Hypothalamus (tissue), 51 donors: Measurements from ENCODE around the gene FOXP1.
"Not testable (repeated sequence)": the region's sequence is repeated elsewhere in the genome, so short reads cannot be mapped to it uniquely, and the experiment has no call there.

Source experiments
- DNase-seq, 51 donors: peaks; one replicate each; lab custom pipeline; 2025; lab: John Stamatoyannopoulos, UW

The FOXP1 gene

DNA sequence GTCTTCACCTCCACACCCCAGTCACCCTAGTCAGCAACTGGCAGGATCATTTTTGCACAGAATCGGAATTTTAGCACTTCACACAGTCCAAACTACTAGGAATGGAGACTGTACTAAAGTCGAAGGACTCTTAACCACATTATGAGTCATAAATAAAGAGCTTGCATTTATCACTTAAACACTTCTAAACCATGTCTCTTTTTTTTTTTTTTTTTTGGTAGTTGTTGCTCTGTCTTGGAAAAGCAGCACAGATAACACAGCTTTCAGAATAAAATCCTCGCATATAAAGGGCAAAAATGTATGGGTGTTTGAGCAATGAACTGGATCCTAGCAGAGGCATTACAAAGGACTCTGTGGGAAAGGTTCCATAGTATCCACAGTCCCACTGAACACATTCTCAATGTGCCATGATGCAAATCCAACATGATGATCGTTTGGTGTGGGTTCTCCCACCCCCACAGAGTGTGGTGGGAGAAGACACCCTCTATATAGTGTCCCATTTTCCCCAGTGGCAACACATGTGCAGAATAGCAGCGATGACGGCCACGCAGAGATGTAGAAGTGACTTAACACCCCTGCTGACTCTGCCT lies 47.1 kb downstream of the FOXP1 start:
- DNase-seq: no peak

DNA sequence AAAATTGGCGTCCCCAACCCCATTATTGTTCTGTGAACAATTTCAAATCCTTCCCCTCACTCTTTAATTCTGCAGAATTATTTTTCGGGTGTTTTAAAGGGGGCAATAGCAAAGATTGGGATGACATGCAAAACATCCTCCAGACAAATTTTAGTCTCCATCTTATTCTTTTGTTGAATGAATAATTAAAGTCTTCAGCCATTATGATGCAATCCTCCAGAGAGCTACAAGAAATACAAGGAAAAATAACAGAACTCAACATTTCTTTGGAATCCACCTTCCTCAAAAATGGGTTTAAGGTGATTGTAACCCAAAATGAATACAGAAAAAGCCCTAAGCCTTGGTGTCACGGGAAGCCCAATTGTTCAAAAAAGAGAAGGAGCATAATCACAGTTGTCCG lies 49.9 kb downstream of the FOXP1 start:
- no peak for DNase-seq

DNA sequence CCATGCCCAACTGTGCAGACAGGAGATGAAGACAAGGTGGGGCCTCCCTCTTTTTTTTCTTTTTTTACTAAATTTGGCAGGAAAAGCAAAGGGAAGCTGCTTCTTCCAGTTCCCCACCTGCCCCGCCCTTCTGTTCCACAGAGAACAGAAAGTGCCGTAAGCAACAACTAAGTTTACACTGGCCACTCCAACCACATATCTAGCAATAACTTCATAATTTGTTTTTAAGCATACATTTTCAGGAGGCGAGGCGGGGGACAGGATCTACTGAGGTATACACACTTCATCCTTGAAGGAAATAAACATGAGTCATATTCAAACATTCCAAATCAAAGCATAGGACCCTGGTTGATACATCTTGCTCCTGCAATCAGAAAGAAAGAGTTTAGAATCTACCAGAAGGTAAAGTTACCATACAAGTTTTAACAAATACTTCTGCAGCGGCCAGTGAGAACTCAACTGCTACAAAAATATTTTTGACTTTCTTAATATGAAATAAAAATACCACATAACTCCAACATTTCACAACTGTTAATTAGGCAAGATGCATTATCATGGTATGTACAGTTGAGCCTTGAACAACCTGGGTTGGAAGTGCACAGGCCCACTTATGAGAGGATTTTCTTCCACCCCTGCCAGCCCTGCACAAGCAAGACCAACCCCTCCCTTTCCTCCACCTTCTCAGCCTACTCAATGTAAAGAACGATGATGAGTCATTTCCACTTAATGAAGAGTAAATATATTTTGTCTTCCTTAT lies 50.7 kb downstream of the FOXP1 start:
- DNase-seq: no peak

DNA sequence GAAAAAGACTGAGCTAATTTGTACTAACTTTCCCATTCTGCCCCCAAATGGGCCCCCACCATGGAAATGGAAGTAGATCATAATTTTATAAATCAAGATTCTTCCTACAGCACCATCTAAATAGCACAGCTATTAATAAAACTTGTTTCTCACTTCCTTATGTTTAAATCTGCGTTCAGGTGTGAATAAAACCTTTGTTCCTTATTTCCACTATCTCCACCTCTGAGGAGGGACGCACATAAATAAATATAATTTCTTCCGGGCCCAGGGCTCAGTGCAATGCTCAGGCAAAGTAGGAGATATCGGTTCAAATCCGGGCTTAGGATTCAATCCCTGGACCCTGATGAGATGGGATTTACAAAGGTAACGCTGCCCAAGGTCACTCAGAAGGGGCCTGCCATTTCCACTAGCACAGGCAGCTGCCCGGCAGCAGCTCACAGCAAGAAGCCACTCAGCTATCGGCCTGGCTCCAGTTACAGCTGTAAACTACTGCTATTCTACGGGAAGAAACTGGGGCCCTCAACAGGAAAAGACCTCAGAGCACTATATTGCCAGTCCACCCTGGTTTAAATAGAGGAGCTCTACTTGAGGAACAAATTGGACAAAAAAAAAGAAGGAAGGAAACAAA lies 52.5 kb downstream of the FOXP1 start:
- DNase-seq: no peak

DNA sequence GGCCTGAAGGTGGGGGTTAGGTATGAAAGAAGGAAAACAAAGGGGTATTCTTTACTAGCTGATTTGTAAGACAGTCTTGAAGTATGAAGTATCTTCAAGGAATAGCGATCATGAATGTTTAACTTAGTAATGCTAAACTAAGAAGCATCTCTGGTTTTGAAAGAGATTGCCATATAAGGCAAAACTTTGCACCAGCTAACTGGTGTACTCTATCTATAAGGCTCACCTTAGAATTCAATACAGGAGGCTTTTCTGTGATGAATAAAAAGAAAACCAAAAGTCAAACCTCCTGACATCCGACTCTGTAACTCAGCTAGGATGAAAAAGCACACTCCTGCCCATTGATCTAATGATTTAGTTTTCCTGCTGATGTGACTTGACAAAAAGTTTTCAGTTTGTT lies 54.7 kb downstream of the FOXP1 start:
- DNase-seq: no peak

DNA sequence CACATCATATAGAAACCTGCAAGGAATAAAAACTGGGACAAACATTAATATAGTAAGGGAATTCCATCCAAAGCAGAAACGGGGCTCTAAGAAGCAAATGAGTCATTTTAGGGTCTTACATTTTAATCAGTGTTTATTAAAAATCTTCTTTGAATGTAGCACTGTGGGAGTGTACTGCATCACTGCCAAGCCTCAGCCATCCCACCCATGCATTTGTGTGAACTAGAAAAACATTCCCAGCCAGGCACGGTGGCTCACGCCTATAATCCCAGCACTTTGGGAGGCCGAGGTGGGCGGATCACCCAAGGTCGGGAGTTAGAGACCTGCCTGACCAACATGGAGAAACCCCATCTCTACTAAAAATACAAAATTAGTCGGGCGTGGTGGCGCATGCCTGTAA lies 57.1 kb downstream of the FOXP1 start:
- DNase-seq: not testable (repeated sequence)

DNA sequence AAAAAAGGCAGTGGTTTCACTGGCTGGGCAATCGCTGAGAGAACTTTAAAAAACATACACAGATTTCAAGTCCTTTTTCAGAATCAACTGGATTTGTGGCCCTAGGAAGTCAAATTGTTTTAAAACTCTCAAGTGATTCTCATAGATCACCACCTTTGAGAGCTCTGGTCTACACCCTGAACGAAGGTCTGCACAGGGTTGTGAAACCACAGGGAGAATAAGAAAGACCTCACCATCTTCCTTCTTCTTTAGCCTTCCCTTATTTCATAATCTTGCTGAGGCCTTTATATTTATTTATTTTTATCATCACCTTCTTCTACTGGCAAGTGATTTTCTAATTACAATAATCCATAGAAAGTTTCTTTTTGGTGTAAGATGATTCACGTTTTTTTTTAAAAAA lies 58.1 kb downstream of the FOXP1 start:
- no peak for DNase-seq

DNA sequence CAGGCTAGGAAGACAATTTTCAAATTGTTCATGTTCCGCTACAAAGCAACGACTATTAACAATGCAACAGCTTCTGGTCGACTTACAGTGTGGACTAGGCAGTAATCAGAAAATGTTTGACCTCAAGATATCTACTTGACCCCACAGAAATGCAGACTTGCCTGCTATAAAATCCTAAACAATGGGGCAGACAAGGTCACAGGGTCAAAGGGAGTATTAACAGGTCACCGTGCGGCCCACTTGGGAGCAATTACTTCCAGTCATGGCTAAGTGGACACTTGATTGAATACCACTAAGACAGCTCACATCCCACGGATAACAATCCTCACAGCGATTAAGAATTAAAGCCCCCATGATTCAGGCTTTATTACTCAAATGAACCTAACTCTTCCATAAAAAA lies 58.9 kb downstream of the FOXP1 start:
- DNase-seq: no peak

DNA sequence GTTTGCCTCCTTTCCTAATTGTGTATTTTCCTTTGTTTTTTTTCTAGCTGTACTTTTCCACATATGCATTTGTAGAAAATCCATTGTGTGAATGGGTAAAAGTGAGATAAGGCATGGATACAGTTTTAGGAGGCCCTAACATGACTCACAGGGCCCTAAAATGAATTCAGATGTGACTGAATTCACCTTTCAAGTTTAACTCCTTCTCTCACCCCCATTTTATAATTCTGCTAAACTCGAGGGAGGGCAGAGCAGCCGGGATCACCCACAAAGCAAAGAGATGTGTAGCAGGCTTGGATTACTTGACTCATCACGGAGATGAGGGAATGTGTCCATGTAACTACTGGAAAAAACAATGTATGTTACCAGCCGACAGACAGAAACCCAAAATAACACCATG lies 59.9 kb downstream of the FOXP1 start:
- DNase-seq: no peak

DNA sequence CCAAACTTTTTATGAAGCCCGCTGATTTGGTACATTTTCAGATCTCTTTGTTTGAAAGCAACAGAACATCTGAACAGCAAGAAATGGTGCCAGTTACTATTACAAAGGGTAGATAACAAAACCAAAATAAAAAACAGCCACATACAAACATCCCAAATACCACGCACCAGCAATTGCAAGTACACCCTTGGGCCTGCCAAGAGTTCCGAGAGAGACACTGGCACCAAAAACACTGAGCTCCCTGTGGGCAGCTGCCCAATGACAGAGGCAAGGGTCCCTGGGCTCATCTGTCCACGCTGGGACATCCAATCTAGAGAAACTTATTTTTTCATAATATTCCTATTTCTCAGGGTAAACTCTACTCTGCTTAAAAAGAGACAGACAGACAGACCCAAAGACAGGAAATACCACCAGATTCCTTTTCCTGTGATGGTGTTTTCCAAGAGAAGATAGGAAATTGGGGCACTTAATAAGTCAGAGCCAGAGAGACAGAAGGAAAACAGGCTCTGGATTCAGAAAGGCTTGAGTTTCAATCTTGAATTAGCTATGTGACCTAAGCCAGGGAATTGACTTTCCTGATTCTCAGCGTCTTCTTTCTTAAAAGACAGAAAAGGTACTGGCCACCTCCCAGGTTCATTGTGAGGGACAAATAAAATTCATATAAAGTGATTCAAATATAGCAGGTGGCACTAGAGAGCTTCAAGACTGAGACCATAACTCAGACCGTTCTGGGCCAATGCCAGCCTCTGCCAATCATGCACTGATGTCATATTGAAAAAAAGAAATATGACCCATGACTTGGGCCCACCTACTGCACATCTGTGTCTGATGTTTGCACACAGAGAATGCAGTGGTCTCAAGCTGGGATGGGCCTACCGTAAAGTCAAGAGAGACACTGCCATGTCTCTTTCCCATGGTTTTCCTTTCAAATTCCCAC lies 61.3 kb downstream of the FOXP1 start:
- no peak for DNase-seq

DNA sequence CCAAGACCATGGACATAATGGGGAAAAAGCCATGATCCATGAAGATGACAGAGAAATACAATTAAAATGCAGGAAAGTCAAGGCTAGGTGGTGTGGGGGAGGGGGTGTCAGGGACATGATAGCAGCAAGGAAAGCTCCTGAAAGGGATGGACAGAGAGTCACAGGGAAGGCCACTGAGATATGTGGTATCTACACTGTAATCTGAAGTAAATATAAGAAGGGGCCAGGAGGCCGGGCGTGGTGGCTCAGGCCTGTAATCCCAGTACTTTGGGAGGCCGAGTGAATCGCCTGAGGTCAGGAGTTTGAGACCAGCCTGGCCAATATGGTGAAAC lies 62.5 kb downstream of the FOXP1 start:
- DNase-seq: no peak

DNA sequence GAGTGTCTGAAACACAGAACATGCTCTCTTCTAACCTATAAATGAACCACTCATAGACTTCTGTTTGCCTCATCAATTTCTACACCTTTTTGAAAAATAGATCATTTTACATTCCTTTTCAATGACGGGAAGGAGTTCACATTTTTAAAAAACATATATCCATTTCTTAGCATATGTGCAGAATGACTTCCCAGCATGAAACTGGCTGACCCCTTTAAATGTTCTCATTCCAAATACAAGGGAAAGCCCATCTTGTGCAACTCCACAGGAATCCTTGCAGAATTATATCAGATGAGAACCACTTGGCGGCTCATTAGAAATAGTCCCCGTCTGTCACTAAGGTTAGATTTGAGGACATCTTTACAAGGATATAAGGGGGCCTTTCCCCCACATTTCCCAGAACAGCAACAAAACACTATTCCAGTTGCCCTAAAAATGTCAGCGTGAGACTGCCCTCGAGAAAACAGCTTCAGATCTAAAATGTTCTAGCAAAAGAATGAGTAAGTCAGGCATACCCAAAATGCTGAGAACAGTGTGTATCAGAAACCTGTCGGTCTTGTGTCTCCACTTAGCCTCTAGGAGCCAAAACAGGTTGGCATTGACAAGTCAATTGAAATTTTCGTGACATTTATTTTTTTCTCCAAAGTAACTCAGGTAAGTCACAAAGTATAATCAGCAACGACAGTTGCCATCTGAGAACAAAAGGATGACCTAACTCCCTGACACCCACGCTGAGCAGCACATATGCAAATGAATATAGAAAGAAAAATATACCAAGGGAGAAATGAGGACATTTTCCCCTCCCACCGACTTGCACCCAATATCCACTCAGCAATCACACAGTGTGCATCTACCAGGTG lies 63.1 kb downstream of the FOXP1 start:
- no peak for DNase-seq

DNA sequence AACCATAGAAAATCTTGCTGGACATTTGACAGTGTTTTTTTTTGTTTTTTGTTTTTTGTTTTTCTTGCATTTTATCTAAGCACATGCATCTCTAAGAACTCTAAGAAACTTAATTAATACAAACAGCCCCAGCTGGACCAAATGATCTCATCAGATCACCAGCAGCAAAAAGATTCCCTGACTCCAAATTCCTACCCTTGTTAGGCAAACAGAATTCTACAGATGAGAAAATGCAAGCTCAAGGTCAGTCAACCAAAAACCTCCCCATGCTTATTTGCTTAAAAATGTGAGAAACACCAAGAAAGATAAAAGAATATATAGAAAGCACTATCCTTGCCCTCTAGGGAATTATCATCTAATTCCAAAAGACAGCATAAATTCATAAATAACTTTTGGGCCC lies 65.4 kb downstream of the FOXP1 start:
- DNase-seq: no peak

DNA sequence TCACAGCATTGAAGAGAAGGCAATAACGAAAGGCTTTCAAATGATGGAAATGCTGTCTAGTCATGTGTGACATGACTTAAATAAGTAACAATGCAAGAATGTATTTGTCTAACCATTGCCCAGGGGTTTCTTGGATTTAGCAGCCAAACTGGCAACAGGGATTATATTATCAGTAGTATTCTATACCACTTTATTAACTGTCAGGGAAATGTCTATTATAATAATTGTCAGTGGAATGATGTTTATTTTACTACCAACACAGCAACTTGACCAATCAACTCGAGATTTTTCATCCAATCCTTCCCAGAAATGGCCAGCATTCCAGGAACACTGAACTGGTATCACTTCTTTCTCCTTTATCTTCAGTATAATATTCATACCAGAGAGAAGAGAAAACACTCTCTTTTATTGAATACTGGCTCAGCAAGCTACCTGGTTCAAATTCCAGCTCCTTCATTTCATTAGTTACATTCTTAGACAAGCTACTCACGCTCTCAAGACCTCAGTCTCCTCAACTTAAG lies 66.2 kb downstream of the FOXP1 start:
- no peak for DNase-seq

DNA sequence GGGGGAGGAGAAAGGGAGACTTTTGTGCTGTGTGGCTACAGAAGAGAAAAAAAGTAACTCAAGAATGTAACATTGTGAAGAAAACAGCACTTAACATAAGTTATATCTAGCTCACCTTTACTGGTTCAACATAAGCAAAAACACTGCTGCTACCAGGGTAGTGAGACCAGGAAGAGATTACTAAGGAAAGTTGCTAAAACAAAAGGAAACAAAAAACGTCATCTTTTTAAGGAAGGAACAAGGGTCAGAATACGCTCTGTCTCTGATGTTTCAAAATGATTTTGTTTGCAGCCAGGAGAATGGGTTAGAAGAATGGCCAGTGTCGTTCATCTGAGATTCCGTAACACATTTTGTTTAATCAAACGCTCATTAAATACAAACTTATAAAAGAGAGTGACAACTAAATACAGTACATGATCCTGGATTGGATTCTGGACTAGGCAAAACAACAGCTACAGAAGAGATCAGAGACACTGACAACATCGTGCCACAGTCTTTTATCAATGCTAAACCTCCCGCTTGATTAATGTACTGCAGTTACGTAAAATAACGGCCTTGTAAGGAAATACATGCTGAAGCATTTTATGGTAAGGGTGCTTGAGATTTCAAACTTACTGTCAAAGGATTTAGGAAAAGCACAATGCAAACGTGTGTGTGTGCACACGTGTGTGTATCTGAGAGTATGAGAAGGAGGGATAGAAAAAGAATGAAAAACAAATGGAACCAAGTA lies 67.7 kb downstream of the FOXP1 start:
- no peak for DNase-seq

DNA sequence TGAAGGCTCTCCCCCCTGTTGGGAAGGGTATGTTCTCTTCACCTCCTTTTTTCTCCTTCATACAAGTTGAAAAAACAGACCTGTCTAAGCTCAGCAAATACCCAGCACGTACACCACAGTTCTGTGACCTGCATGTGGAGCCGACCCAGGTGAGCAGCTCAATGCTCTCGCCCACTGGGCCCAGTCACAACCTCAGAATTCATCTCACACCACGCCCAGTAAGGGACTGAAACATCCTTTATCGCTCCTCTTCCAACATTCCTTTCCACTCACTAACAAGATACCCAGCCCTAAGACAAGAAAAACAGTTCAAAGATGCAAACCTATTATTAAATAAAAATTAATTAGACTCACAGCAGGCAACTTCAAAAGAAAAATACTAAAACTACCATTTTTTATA lies 68.9 kb downstream of the FOXP1 start:
- DNase-seq: no peak

DNA sequence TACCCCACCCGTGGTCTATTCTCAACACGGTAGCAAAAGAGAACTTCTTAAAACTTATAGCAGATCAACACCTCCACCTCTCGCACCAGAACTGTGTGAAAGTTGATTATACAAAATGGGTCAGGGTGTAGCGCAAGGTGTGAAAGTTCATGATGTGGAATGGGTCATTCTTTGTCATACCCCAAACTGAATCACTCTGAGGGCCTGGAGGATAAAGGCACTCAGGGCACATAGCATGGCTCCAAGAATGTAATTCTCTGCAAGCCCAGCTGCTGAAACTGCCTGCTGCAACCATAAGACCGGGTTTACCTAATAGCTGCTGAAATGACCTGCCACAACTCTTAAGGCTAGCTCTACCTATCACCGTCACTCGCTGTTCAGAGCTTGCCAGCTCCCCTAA lies 70.0 kb downstream of the FOXP1 start:
- no peak for DNase-seq

DNA sequence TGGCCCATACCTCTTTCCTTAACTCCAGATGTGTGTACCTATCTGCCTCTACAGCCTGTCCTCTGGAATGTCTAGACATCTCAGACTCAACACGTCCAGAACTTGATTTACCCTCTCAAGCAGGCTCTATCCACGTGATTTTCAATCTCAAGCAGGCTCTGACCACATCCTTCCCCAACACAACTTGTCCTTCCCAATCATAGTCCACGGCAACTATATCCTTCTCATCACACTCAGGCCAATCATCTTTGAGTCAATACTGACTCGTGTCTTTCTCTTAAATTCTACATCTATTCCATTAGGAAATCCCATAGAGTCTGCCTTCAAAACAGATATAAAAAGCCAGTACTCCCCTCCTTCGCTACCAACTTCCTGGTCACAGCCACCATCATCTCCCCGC lies 70.4 kb downstream of the FOXP1 start:
- DNase-seq: no peak

DNA sequence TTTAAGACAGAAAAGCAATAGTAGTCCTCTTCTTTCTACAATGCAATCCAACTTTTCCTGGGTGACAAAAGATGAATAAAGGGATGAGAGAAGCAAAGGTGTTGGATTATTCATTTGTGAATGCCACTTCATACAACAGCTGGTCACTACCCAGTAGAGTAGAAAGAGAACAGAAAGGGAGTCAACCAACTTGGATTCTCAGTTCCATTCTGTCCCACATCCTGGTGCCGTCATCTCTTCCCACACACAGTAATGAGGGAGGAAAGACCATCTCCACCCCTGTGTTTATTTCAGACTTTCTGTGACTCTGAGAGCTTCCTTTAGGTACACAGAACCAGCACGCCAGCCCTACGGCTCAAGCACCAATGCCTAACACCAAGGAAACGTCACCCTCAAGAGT lies 71.0 kb downstream of the FOXP1 start:
- DNase-seq: peak in 1 of 51 donors; percentile 25
